Fibroblast of skin of right biceps (primary cell): ENCODE data around the gene KHNYN.

Experiments used
- DNase-seq: peaks from one replicate; pipeline ENCODE4 v3.0.0-alpha.2; 2013

Gene KHNYN

DNA sequence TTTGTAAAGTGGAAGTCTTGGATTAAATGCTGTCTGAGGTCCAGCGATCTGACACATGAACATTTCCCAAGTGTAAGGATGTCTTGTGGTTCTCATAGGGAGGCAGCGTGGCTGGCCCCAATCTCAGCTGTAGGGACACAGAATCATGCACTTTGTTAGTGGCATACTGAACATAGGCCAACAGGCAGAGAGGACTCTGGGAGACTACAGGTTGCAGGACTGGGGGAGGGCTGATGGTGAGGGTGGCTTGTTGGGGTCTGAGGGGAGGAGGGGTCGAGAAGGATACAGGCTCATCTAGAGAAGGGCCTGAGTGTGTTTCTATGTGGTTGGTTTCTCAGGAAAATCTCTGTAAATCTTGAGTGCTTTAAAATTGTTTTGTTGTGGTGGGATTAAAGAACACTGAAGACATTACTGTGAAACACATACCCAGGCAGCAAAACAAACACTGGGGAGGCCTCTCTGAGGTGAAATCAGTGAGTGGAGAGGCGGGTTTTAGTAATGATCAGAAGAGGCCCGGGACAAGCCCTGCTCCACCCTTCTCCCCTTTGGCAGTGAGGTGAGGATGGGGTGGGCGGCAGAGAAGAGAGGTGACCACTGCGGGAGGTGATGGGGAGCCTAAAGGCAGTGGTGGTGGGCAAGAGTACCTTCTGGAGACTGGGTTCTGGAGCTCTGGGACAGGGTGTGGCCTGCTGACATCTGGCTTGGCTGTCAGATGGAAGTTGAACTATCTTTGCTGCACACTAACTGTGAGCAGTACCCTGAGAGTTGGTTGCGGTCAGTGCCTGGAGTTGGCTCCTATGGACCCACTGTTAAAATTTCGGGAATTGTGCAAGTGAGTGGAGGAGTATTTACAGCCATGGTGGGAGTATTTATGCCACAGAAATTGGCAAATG lies 27.7 kb upstream of the KHNYN start:
- no peak for DNase-seq

DNA sequence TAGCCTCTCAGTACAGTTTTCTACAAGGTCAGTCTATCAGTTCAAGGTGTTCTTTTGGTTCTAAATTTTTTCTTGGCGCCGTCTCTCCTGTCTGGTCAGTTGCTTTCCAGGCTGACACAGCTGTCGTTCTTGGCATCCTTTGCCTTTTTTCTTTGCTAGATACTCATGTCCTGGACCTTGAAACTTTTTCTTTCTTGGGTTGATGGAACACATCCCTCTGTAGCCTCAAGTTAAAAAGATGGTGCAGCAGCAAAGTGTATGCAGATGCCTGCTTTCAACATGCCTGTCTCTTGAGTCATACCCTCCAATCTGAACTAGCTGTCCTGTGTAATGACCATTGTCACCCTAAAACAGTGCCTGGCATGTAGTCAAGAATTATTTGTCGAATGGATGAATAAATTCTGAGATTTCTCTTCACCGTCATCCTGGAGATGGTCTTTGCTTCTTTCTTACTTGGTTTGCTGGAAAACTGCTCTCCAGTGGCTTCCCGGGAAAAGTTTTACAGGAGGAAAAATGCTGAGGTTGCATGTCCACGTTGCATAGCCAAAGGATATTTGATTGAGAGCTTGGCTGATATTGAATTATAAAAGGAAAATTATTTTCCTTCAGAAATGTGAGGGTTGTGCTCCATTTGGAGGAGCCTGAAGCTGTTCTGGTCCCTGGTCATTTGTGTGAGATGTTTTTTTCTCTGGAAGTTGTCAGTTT lies 26.3 kb upstream of the KHNYN start:
- DNase-seq, result peak; percentile 52

DNA sequence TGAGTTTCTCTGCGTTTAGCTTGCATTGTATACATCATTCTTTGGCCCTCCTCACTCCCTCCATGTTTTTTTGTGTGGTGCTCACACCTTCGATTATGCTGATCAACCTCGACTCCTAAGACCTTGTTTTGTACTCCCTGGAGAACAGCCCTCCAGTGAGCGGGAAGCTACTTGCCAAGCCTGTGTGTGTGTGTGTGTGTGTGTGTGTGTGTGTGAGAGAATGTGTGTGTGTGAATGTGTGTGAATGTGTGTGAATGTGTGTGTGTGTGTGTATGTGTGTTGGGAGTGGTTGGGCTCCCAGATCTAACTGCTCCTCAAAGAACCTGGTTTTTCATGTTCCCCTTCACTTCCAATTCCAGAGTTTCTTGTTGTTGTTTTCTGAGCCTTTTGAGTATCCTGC lies 24.9 kb upstream of the KHNYN start:
- no peak for DNase-seq

DNA sequence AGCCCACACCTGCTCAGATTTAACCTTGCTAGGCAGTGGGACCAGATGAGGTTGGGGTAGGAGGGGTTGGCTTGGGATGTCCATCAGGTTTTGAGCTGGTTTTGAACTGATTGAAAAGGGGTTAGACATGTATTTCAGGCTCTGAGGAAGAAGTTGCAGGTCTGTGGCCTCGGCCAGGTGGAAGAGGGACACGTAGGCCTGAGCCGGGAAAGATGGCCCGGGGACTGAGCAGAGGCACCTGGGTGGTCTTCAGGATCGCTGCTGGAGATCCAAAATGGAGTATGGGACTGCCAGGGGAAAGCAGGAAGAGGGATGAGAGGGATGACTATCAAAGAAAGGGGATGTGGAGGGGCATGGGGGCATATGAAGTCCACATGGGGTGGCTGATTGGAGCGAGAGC lies 23.3 kb upstream of the KHNYN start:
- no peak for DNase-seq

DNA sequence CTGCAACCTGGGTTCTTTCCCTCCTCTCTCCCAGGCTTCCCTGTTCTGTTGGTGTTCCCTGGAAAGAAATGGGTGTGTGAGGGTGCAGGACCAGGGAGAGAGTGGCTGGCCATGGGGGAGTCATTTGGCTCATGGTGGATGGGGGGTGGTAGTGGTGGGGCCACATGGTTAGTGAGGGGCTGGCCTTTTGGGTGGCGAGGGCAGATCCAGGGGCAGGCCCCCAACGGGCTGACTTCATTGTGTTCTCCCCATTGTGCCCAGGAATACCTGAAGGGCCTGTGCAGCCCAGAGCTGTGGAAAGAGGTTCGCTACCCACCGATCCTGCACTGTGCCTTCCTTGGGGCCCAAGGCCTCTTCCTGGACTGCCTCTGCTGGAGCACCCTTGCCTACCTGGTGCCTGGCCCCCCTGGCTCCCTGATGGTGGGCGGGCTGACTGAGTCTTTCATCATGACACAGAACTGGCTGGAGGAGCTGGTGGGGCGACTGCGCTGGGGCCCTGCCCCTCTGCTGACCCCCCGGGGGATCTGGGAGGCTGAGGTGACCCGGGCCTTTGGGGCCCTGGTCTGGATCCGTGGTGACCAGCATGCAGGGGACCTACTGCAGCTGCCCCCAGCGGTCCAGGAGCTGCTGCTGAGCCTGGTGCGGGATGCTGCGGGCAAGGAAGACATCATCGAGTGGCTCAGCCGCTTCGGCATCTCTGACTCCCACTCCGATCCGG lies 22.0 kb upstream of the KHNYN start:
- no peak for DNase-seq

DNA sequence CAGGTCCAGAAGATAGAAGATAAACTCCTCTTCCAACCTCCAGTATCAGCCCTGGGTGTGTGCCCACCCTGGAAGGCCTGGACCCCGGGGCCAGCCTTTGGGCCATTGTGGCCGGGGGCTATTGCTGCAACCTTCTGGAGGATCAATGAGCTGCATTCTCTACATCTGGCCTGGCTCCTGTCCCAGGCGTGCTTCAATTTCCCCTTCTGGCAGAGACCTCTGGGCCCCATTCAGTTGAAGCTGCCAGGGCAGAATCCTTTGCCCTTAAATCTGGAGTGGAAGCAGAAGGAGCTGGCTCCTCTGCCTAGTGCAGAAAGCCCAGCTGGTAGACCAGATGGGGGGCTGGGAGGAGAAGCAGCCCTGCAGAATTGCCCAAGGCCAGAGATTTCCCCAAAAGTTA lies 21.0 kb upstream of the KHNYN start:
- DNase-seq, result no peak

DNA sequence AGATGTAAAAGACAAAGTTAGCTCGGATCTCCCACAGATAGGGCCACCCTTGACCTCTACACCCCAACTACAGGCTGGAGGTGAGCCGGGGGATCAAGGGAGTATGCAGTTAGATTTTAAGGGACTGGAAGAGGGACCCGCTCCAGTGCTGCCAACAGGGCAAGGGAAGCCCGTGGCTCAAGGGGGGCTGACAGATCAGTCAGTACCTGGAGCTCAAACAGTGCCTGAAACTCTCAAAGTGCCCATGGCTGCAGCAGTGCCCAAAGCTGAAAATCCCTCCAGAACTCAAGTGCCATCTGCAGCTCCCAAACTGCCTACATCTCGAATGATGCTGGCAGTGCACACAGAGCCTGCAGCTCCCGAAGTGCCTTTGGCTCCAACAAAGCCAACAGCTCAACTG lies 20.6 kb upstream of the KHNYN start:
- no peak for DNase-seq

DNA sequence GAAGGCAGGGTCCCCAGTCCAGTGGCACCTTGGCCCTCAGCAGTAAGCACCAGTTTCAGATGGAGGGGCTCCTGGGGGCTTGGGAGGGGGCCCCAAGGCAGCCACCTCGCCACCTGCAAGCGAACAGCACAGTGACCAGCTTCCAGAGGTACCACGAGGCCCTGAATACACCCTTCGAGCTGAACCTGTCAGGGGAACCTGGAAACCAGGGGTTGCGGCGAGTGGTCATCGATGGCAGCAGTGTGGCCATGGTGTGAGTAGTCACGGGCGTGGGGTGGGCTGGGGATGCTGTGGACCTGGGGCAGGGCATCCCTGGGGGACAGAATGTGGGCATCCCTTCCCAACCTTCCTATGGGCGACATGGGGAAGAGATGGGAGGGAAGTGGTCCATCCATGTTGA lies 19.8 kb upstream of the KHNYN start:
- no peak for DNase-seq

DNA sequence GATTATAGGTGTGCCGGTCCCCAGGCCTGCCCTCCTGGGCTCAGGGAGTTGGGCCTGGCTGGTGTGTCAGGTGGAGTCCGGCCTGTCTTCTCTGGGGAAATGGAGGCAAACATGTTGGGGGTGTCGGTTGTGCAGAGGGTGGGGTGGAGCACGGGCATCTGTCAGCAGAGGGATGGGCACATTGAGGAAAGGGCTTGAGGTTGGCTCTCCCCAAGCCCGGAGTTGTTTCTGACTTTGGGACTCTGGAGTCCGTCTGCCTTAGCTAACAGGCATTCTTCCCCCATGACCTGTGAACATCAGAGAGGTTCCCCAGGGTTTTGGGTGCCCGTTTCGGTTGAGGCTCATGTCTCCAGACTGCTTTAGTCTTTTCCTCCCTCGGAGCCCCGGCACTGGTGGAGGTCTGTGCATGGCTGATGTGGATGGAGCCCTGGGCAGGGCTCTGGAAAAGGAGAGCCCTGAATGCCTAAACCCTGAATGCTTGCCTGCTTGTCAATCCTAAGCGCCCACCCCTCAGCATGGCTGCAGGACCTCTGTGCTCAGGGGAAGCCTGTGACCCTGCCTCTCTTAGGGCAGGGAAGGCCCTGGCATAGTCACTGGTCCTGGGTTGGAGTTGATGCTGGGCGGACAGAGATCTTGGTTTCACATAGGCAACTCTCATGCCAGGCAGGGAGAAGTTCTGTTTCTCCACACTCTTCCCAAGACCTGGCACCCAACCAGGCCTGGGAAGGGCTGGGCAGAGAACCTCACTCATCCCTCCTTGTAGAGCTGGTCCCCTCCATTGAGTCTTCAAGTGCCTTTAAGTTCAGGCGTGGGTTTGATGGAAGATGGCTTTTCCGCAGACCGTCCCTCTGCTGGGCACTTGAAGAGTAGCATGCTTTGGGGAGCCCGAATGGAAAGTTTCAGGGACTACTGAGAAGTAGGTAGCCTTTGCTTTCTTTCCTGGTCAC lies 18.0 kb upstream of the KHNYN start:
- DNase-seq, result peak; percentile 57

DNA sequence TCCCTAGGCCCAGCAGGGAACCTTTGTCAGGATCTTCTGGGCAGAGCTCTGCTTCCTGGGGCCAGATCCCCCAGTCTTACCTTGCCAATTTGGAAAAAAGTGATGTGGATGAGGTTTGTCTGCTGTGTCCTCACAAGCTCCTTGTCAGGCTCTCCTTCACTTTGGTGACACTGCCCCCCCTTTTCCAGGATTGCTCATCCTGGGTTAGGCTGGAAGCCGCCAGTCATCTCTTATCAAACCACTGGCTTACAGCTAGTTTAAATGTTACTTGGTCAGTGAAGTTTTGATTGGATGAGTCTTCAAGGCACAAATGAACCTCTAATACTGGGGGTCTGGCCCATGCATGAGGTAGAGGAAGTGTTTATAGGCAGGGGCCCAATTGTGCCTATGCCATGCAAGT lies 15.7 kb upstream of the KHNYN start:
- no peak for DNase-seq

DNA sequence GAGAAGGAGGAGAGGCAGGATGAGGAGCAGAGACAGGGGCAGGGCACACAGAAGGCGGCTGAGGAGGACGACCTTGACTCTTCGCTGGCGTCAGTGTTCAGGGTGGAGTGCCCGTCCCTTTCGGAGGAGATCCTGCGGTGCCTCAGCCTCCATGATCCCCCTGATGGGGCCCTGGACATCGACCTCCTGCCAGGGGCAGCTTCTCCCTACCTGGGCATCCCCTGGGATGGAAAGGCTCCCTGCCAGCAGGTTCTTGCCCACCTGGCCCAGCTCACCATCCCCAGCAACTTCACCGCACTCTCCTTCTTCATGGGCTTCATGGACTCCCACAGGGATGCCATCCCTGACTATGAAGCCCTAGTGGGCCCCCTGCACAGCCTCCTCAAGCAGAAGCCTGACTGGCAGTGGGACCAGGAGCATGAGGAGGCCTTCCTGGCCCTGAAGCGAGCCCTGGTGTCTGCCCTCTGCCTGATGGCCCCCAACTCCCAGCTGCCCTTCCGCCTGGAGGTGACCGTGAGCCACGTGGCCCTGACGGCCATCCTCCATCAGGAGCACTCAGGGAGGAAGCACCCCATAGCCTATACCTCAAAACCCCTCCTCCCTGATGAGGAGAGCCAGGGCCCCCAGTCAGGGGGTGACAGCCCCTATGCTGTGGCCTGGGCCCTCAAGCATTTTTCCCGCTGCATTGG lies 14.9 kb upstream of the KHNYN start:
- no peak for DNase-seq

DNA sequence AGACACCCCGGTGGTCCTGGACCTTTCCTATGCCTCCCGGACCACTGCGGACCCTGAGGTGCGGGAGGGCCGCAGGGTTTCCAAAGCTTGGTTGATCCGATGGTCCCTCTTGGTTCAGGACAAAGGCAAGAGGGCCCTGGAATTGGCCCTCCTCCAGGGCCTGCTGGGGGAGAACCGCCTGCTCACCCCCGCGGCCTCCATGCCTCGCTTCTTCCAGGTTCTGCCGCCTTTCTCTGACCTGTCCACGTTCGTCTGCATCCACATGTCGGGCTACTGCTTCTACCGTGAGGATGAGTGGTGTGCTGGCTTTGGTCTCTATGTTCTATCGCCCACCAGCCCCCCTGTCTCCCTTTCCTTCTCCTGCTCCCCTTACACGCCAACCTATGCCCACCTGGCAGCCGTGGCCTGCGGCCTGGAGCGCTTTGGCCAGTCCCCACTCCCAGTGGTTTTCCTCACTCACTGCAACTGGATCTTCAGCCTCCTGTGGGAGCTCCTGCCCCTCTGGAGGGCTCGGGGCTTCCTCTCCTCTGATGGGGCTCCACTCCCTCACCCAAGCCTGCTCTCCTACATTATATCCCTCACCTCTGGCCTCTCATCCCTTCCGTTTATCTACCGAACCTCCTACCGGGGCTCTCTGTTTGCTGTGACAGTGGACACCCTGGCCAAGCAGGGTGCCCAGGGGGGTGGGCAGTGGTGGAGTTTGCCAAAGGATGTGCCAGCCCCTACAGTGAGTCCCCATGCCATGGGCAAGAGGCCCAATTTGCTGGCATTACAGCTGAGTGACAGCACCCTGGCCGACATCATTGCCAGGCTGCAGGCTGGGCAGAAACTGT lies 14.1 kb upstream of the KHNYN start:
- DNase-seq, result no peak

DNA sequence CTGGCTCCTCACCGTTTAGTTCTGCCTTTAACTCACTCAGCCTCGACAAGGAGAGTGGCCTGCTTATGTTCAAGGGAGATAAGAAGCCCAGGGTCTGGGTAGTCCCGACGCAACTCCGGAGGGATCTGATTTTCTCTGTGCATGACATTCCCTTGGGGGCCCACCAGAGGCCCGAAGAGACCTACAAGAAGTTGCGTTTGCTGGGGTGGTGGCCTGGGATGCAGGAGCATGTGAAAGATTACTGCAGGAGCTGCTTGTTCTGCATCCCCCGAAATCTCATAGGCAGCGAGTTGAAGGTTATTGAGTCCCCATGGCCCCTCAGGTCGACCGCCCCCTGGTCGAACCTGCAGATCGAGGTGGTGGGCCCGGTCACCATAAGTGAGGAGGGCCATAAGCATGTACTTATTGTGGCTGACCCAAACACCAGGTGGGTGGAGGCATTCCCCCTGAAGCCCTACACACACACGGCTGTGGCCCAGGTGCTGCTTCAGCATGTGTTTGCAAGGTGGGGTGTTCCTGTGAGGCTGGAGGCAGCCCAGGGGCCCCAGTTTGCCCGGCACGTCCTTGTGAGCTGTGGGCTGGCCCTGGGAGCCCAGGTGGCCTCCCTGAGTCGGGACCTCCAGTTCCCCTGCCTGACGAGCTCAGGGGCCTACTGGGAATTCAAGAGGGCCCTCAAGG lies 13.4 kb upstream of the KHNYN start:
- DNase-seq, result no peak

DNA sequence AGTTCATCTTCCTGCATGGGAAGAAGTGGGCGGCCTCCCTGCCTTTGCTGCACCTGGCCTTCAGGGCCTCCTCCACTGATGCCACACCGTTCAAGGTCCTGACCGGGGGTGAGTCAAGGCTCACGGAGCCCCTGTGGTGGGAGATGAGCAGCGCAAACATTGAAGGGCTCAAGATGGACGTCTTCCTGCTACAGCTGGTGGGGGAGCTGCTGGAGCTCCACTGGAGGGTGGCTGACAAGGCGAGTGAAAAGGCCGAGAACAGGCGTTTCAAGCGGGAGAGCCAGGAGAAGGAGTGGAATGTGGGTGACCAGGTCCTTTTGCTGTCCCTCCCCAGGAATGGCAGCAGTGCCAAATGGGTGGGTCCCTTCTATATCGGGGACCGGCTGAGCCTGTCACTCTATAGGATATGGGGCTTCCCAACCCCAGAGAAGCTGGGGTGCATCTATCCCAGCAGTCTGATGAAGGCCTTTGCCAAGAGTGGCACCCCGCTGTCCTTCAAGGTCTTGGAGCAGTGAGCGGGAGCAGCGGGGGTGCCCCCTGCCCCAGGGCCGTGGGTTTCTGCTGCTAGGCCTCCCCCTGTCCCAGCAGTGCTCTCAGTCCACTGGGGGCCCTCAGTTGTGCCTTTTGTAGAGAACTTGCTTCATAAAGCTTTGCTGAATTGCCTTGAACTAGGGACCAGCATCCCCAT lies 12.7 kb upstream of the KHNYN start:
- no peak for DNase-seq

DNA sequence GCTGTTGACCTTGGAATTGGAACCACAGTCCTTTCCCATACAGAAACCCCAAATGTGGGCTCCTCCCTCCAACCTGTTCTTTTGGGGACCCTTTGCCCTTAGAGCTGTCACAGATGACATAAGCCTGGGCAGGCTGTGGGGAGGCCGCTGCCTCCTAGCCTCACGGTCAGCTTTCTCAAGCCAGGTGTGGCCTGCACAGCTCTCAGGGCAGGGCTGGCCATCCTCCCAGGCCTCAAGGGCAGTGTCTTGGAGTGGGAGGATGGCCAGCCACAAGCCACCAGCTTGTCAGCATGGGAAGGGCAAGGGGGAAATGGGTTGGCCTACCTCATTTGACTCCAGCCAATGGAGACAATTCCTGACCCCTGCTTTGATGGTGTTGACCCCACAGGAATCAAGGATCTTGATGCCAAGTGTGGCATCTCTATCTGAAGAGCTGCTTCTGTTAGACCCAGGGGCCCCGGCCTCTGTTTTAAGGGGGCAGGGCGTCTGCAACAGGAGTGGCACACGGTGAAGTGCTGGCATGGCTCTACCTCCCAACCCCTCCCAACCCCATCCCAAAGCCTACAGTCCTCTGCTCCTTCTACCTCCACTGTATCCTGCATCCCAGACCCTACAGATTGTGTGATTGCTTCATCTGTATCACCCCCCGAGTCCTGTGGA lies 11.8 kb upstream of the KHNYN start:
- DNase-seq, result no peak

DNA sequence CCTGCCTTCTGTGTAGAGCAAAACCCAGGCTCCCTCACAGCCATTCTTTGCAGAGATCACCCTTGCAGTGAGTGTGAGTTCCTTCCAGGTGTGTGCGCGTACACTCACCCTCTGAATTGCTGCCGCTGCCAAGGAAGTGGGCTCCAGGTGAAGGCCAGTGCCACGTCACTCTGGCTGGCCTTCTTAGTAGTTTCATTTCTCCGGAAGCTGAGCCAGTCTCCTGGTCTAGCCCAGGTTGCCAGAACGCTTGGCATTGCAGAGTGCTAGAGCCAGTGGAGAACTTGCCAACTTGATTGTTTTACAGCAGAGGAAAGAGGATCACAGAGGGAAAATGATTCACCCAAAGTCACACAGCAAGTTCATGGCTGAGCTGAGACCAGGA lies 11.3 kb upstream of the KHNYN start:
- no peak for DNase-seq

DNA sequence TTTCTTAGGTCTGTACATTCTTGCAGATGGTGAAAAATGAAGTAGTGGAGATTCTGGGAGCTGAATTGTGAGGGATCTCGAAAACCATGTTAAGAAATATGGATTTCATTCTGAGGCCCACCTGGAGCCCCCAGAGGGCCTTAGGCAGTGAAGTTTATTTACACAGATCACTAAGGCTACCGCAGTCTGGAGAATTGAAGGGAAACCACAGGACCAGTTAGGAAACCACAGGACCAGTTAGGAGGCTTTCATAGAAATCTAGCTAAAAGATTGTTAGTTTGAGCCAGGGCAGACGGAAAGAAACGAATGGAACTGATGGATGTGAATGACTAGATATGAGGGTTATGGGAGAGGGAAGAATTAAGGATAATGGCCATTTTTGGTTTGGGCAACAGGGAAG lies 7.5 kb upstream of the KHNYN start:
- DNase-seq, result no peak

DNA sequence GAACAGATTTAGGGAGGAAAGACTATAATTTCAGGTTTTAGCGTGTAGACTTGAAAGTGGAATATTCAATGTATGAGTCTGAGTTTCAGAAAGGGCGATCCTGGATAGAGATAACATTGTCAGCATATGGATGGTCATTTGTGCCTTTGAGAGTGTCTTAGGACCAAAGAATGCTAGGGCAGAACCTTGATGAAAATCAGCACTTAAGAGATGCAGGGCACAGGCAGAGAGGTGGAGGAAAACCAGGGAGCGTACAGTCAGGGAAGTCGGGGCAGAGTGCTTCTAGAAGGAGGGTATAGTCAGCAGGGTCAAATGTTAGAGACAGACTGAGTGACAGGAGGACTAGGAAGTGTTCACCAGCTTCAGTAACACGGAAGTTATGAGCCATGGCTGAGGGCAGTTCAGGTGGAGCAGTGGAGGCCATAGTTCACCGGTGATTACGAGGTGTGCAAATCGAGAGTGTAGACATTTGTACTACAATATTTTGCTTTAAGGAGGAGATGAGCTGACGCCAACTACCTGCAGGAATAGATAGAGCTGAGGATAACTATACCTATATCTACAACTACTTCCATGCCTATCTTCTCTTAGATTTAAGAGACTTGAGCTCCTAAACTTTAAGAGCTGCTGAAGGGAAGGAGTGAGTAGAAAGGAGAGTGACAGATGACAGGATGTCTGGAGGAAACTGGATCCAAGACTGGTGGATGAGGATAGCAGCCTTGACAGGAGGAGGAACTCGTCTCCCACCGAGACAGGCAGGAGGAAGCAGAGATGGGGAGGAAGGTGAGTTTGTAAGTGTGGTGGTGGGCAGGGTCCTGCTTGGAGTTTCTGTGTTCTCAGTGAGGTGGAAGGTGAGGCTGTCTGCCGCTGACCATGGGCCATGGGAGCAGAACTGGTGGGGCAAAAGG lies 6.8 kb upstream of the KHNYN start:
- no peak for DNase-seq
